IMR-90 (cell line): ENCODE results near the gene MGAT4A. TPM values are rescaled to one million over a fixed set of nuclear protein-coding genes. Genes with fewer than 3 reads are reported as not detected.

ENCODE experiments used
- ATAC-seq: fragments of 200-7000 bp; cut with Tn5 transposase; 2 replicates; pipeline ENCODE4 v1.9.1; 2020; ENCODE audit warnings: low read depth, mild to moderate bottlenecking, moderate library complexity
- BruUV-seq: library from RNA; stranded (reverse); fragments of 400-500 nt; replicated peaks from 2 replicates; lab custom pipeline; 2021; lab: Mats Ljungman, UMichigan
- CTCF ChIA-PET: fragments of 300-600 bp; formaldehyde crosslinking; extraction: SDS; loops from one replicate; lab custom pipeline; 2021; ENCODE audit warnings: antibody characterized with exemption; lab: Yijun Ruan, JAX
- POLR2A ChIA-PET: fragments of 300-600 bp; sonication (Branson Sonifier 250); formaldehyde crosslinking; loops from one replicate; lab custom pipeline; 2022; ENCODE audit warnings: antibody characterized with exemption; ENCODE audit not compliant: unreplicated experiment; lab: Charles Lee
- DNase-seq: peaks from one replicate; pipeline ENCODE4 v3.0.0; 2013
- H2AFZ ChIP-seq: replicated peaks from 2 replicates; pipeline ENCODE3; 2013; ENCODE audit warnings: low read length, mild to moderate bottlenecking; ENCODE audit not compliant: poor library complexity
- H2AK5ac ChIP-seq: 2 replicates; pipeline ENCODE4 v1.6.1; 2013; ENCODE audit warnings: low read depth, low read length, inconsistent platforms
- H2AK9ac ChIP-seq: replicated peaks from 2 replicates; pipeline ENCODE3; 2013; ENCODE audit warnings: mild to moderate bottlenecking, low read depth, low read length, moderate library complexity; ENCODE audit not compliant: poor library complexity
- H2BK120ac ChIP-seq: 2 replicates; pipeline ENCODE4 v1.6.1; 2013; ENCODE audit warnings: low read depth, low read length, inconsistent platforms
- H2BK15ac ChIP-seq: 3 replicates; pipeline ENCODE4 v1.6.1; 2013; ENCODE audit warnings: low read depth, low read length, inconsistent platforms
- H2BK20ac ChIP-seq: 2 replicates; pipeline ENCODE4 v1.6.1; 2013; ENCODE audit warnings: low read depth, mild to moderate bottlenecking, inconsistent platforms, low read length, moderate library complexity
- H2BK5ac ChIP-seq: 2 replicates; pipeline ENCODE4 v1.6.1; 2013; ENCODE audit warnings: mild to moderate bottlenecking, low read depth, low read length, inconsistent platforms; ENCODE audit not compliant: poor library complexity, severe bottlenecking
- H3K14ac ChIP-seq: replicated peaks from 2 replicates; pipeline ENCODE4 v1.6.1; 2013; ENCODE audit warnings: low read depth, low read length, inconsistent platforms
- H3K18ac ChIP-seq: 2 replicates; pipeline ENCODE4 v1.6.1; 2013; ENCODE audit warnings: low read depth, low read length, control low read depth
- H3K23ac ChIP-seq: 2 replicates; pipeline ENCODE4 v1.6.1; 2013; ENCODE audit warnings: low read depth, low read length, inconsistent platforms
- H3K27ac ChIP-seq: 2 replicates; pipeline ENCODE4 v1.5.1; 2013; ENCODE audit warnings: mild to moderate bottlenecking, control low read depth, low read length; ENCODE audit not compliant: insufficient read depth
- H3K27me3 ChIP-seq: 2 replicates; pipeline ENCODE4 v1.6.1; 2013; ENCODE audit warnings: low read length; ENCODE audit not compliant: control insufficient read depth, insufficient read depth
- H3K36me3 ChIP-seq: 2 replicates; pipeline ENCODE4 v1.6.1; 2013; ENCODE audit warnings: low read length, mixed read lengths; ENCODE audit not compliant: control insufficient read depth, insufficient read depth
- H3K4ac ChIP-seq: 2 replicates; pipeline ENCODE4 v1.6.1; 2013; ENCODE audit warnings: low read depth, low read length, inconsistent platforms
- H3K4me1 ChIP-seq: 2 replicates; pipeline ENCODE4 v1.6.1; 2013; ENCODE audit warnings: low read length, mixed read lengths; ENCODE audit not compliant: control insufficient read depth, insufficient read depth
- H3K4me2 ChIP-seq: 2 replicates; pipeline ENCODE4 v1.6.1; 2013; ENCODE audit warnings: low read depth, mild to moderate bottlenecking, control low read depth, low read length, moderate library complexity
- H3K4me3 ChIP-seq: 2 replicates; pipeline ENCODE4 v1.5.1; 2013; ENCODE audit warnings: low read depth, mild to moderate bottlenecking, control low read depth, low read length, moderate library complexity; ENCODE audit not compliant: insufficient read depth
- H3K56ac ChIP-seq: 2 replicates; pipeline ENCODE4 v1.6.1; 2013; ENCODE audit warnings: low read length, inconsistent platforms; ENCODE audit not compliant: insufficient read depth; ENCODE audit errors: extremely low read depth
- H3K79me1 ChIP-seq, 2 experiments: 2 replicates each; pipeline ENCODE4 v1.6.1; 2013; ENCODE audit warnings: low read length in 2 of 2, inconsistent platforms in 1 of 2, low read depth in 1 of 2
- H3K9ac ChIP-seq: 2 replicates; pipeline ENCODE4 v1.6.1; 2013; ENCODE audit warnings: low read depth, low read length, control low read depth
- H3K9me1 ChIP-seq: 2 replicates; pipeline ENCODE4 v1.6.1; 2013; ENCODE audit warnings: low read length, inconsistent platforms; ENCODE audit not compliant: insufficient read depth
- H3K9me3 ChIP-seq: 2 replicates; pipeline ENCODE4 v1.6.1; 2013; ENCODE audit warnings: low read length; ENCODE audit not compliant: control insufficient read depth, insufficient read depth
- H4K20me1 ChIP-seq: 2 replicates; pipeline ENCODE4 v1.6.1; 2013; ENCODE audit warnings: low read length, inconsistent platforms; ENCODE audit not compliant: insufficient read depth
- H4K5ac ChIP-seq: 2 replicates; pipeline ENCODE4 v1.6.1; 2013; ENCODE audit warnings: mild to moderate bottlenecking, low read depth, low read length, control low read depth
- H4K8ac ChIP-seq, 2 experiments: 2 replicates each; pipeline ENCODE4 v1.6.1; 2013; ENCODE audit warnings: low read depth in 2 of 2, low read length in 2 of 2, control low read depth in 1 of 2, inconsistent platforms in 1 of 2
- H4K91ac ChIP-seq: 2 replicates; pipeline ENCODE4 v1.6.1; 2013; ENCODE audit warnings: low read depth, low read length, inconsistent platforms; ENCODE audit not compliant: insufficient read depth
- BHLHE40 ChIP-seq: fragments of 150-350 bp; IDR thresholded peaks from 2 replicates; pipeline ENCODE4 v1.6.1; 2016; ENCODE audit warnings: mild to moderate bottlenecking, low read depth, low read length
- MAFK ChIP-seq: IDR thresholded peaks from 2 replicates; pipeline ENCODE4 v1.6.1; 2012; ENCODE audit warnings: low read depth, low read length, improper control_type of control experiment
- MAZ ChIP-seq: IDR thresholded peaks from 2 replicates; pipeline ENCODE4 v1.6.1; 2012; ENCODE audit warnings: low read depth, mild to moderate bottlenecking, low read length, improper control_type of control experiment, moderate library complexity, borderline replicate concordance
- MXI1 ChIP-seq: IDR thresholded peaks from 2 replicates; pipeline ENCODE4 v1.6.1; 2012; ENCODE audit warnings: low read depth, mild to moderate bottlenecking, low read length, moderate library complexity, borderline replicate concordance
- NFE2L2 ChIP-seq: fragments of 150-350 bp; IDR thresholded peaks from 2 replicates; pipeline ENCODE4 v1.6.1; 2016; ENCODE audit warnings: low read depth, mild to moderate bottlenecking, low read length
- RCOR1 ChIP-seq: IDR thresholded peaks from 2 replicates; pipeline ENCODE4 v1.6.1; 2012; ENCODE audit warnings: mild to moderate bottlenecking, low read length, improper control_type of control experiment; ENCODE audit not compliant: insufficient replicate concordance
- RFX5 ChIP-seq: IDR thresholded peaks from 2 replicates; pipeline ENCODE4 v1.8.0; 2012; ENCODE audit warnings: low read depth, mild to moderate bottlenecking, low read length, moderate library complexity
- USF2 ChIP-seq: fragments of 150-350 bp; IDR thresholded peaks from 2 replicates; pipeline ENCODE4 v1.6.1; 2017; ENCODE audit warnings: mild to moderate bottlenecking, antibody characterized with exemption, low read length, low read depth
- WGBS, 2 experiments: methylation state at CpG; one replicate each; pipeline versions ENCODE4 v1.1.5 to v1.1.7; 2013; ENCODE audit warnings: missing lambda C conversion rate in 2 of 2; ENCODE audit not compliant: insufficient read length in 1 of 2; ENCODE audit errors: extremely low coverage in 2 of 2; 5-methylcytosine and 5-hydroxymethylcytosine counted together
- dilution Hi-C: fragments of 300-500 bp; cut with HindIII; formaldehyde crosslinking; loops from one replicate; pipeline ENCODE4 v1.14.3; 2018; ENCODE audit warnings: low sequenced_read_pairs; ENCODE audit not compliant: unreplicated experiment
- in situ Hi-C: fragments of 300-500 bp; cut with MboI; formaldehyde crosslinking; loops from 3 replicates; pipeline ENCODE4 v1.14.3; 2019; ENCODE audit warnings: low sequenced_read_pairs, inconsistent platforms, mixed read lengths
- intact Hi-C: fragments of 100-400 bp; cut with micrococcal nuclease; formaldehyde crosslinking; loops from 2 replicates; pipeline ENCODE4 v1.10.0; 2022
- polyA plus RNA-seq, 3 experiments: library from polyadenylated mRNA; depleted of rRNA; stranded (reverse); fragments of >200 nt; gene quantifications; 2 replicates each; pipeline ENCODE4 v1.2.3, GENCODE V29; 2012; ENCODE audit warnings: low replicate concordance in 1 of 3
- total RNA-seq: library from RNA; depleted of rRNA; stranded (reverse); fragments of >200 nt; gene quantifications from 2 replicates; pipeline ENCODE4 v1.2.3, GENCODE V29; 2012

MGAT4A gene
- total and polyA plus RNA-seq, 2 of the 4 experiments (the other 2 are of a cell fraction), result under 0.01 TPM; not detected in 1

GRCh38 chr2:98713332-98714015 lies 17.5 kb downstream of the MGAT4A start:
- BruUV-seq, result no TSS peak
- ChIA-PET CTCF (no interaction called here), POLR2A (no interaction called here)
- Histone ChIP-seq H3K27ac (no peak overlapping the region), H3K9me1 (no peaks in the 10 kb centered on the region), H3K4me2 (no peak overlapping the region), H3K4ac (no peak overlapping the region), H3K79me1 (no peaks in the 10 kb centered on the region), H4K91ac (no peak overlapping the region), H3K36me3 (no peaks in the 10 kb centered on the region), H3K9ac (no peak overlapping the region), H3K18ac (no peak overlapping the region), H2BK5ac (no peak overlapping the region), H4K8ac (no peak overlapping the region), H3K27me3 (peaks cover 6% of the 10 kb centered on the region), H4K20me1 (no peaks in the 10 kb centered on the region), H3K14ac (no peak overlapping the region), H4K5ac (no peak overlapping the region), H2BK20ac (no peak overlapping the region), H2BK120ac (no peak overlapping the region), H2BK15ac (no peak overlapping the region), H2AK5ac (no peak overlapping the region), H2AFZ (no peak overlapping the region), H3K23ac (no peak overlapping the region), H2AK9ac (no peak overlapping the region), H3K4me3 (no peak overlapping the region), H3K56ac (no peak overlapping the region), H3K9me3 (no peaks in the 10 kb centered on the region), H3K4me1 (no peaks in the 10 kb centered on the region)
- WGBS, 2 experiments, result no CpG with 5 or more reads among the region's 4 CpGs
- TF ChIP-seq NFE2L2 (no peak), MAFK (no peak), BHLHE40 (no peak), RFX5 (no peak), MXI1 (no peak), MAZ (no peak), USF2 (no peak), RCOR1 (no peak)
- intact Hi-C loops, result no loop called here
- ATAC-seq (no peak), DNase-seq (no peak)
- in situ Hi-C loops, result no loop called here
- dilution Hi-C loops, result no loop called here
